Fibroblast of lung (primary cell): ENCODE measurements around the gene PLCL1. TPM values are rescaled to one million over a fixed set of nuclear protein-coding genes. Genes with fewer than 3 reads are reported as not detected.

Source experiments
- DNase-seq, 2 donors: peaks; one replicate each; pipeline versions ENCODE4 v3.0.0 to v3.0.0-alpha.2; 2010; ENCODE audit warnings: low read depth in 2 of 2
- H2AFZ ChIP-seq: 2 replicates; pipeline ENCODE4 v1.5.1; 2012; ENCODE audit warnings: low read length, control low read depth, inconsistent platforms
- H3K27ac ChIP-seq: 2 replicates; pipeline ENCODE4 v1.5.1; 2011; ENCODE audit warnings: low read length, control low read depth; ENCODE audit not compliant: insufficient read depth
- H3K27me3 ChIP-seq: 2 replicates; pipeline ENCODE4 v1.5.1; 2011; ENCODE audit warnings: mild to moderate bottlenecking, low read length; ENCODE audit not compliant: control insufficient read depth, insufficient read depth
- H3K36me3 ChIP-seq: 2 replicates; pipeline ENCODE4 v1.5.1; 2011; ENCODE audit warnings: low read length; ENCODE audit not compliant: control insufficient read depth, insufficient read depth
- H3K4me1 ChIP-seq: 2 replicates; pipeline ENCODE4 v1.5.1; 2011; ENCODE audit warnings: low read length; ENCODE audit not compliant: control insufficient read depth, insufficient read depth; ENCODE audit errors: extremely low read depth
- H3K4me2 ChIP-seq: 2 replicates; pipeline ENCODE4 v1.5.1; 2011; ENCODE audit warnings: low read length, control low read depth; ENCODE audit not compliant: insufficient read depth; ENCODE audit errors: extremely low read depth
- H3K4me3 ChIP-seq, 4 experiments: fragments of 200-600 bp in 1 of 4; sonication (generic) in 1 of 4; replicated peaks in 1 of 4; 2 replicates each; pipeline ENCODE4 v1.5.1; 2011 to 2016; ENCODE audit warnings: low read length in 4 of 4, low read depth in 3 of 4, mild to moderate bottlenecking in 3 of 4, control low read depth in 2 of 4, inconsistent platforms in 1 of 4, mixed read lengths in 1 of 4; ENCODE audit not compliant: insufficient read depth in 1 of 4; ENCODE audit errors: control extremely low read depth in 1 of 4
- H3K79me2 ChIP-seq: 2 replicates; pipeline ENCODE4 v1.5.1; 2012; ENCODE audit warnings: mild to moderate bottlenecking, low read length, inconsistent platforms; ENCODE audit not compliant: control insufficient read depth, insufficient read depth
- H3K9ac ChIP-seq: 2 replicates; pipeline ENCODE4 v1.5.1; 2011; ENCODE audit warnings: mild to moderate bottlenecking, low read length, control low read depth; ENCODE audit not compliant: insufficient read depth
- H3K9me3 ChIP-seq: 2 replicates; pipeline ENCODE4 v1.5.1; 2012; ENCODE audit warnings: low read depth, low read length; ENCODE audit not compliant: control insufficient read depth, insufficient read depth
- H4K20me1 ChIP-seq: 2 replicates; pipeline ENCODE4 v1.5.1; 2011; ENCODE audit warnings: low read length; ENCODE audit not compliant: control insufficient read depth, insufficient read depth; ENCODE audit errors: extremely low read depth
- EZH2 ChIP-seq: IDR thresholded peaks from 2 replicates; pipeline ENCODE4 v1.5.1; 2012; ENCODE audit warnings: low read length, control low read depth, mild to moderate bottlenecking; ENCODE audit errors: missing control alignments
- polyA plus RNA-seq, 2 donors: library from polyadenylated mRNA; depleted of rRNA in 1 of 2; stranded (reverse) in 1 of 2; unstranded in 1 of 2; fragments of >200 nt; gene quantifications; 2 replicates each; pipeline ENCODE4 v1.2.1, GENCODE V29; 2011 to 2012; ENCODE audit warnings: missing spikeins in 1 of 2
- total RNA-seq: library from RNA; depleted of rRNA; stranded (reverse); fragments of >200 nt; gene quantifications from 2 replicates; pipeline ENCODE4 v1.2.1, GENCODE V29; 2014
- TF ChIP-seq, protein P1 (sequence below), 2 donors: IDR thresholded peaks in 1 of 2; conservative IDR thresholded peaks in 1 of 2; 1 replicate in 1 of 2; 2 replicates in 1 of 2; pipeline ENCODE4 v1.5.1; 2011 to 2012; ENCODE audit warnings: low read length in 2 of 2, control low read depth in 1 of 2, inconsistent platforms in 1 of 2, low read depth in 1 of 2, mild to moderate bottlenecking in 1 of 2

The PLCL1 gene
- total and polyA plus RNA-seq, 2 donors (not counting 1 experiment from before 2014, with no cell fraction given): 0.48 to 0.83 TPM

DNA sequence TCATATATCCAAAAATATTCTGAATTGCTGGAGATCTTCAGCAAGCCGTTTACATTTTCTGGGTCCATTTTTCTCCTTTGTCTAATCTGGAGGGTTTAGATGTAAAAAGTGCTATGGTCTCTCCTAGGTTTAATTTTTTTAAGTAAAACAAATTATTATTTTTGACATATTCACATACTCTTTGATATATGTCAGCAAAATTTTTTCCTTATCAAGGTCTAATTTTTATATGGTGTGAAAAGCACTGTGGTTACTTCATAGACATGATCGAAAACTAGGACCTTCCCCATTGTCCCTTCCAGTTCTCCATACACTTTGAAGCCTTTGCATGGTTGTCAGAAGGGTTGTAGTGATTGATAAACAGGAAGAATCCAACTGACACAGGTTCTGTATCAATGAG lies 168.2 kb downstream of the PLCL1 start:
- no peak for DNase-seq
- no peak overlapping the region for H3K4me2 ChIP-seq
- no peaks in the 10 kb centered on the region for H3K9me3 ChIP-seq
- TF ChIP-seq, protein P1, sequence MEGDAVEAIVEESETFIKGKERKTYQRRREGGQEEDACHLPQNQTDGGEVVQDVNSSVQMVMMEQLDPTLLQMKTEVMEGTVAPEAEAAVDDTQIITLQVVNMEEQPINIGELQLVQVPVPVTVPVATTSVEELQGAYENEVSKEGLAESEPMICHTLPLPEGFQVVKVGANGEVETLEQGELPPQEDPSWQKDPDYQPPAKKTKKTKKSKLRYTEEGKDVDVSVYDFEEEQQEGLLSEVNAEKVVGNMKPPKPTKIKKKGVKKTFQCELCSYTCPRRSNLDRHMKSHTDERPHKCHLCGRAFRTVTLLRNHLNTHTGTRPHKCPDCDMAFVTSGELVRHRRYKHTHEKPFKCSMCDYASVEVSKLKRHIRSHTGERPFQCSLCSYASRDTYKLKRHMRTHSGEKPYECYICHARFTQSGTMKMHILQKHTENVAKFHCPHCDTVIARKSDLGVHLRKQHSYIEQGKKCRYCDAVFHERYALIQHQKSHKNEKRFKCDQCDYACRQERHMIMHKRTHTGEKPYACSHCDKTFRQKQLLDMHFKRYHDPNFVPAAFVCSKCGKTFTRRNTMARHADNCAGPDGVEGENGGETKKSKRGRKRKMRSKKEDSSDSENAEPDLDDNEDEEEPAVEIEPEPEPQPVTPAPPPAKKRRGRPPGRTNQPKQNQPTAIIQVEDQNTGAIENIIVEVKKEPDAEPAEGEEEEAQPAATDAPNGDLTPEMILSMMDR (conservative IDR thresholded peaks at IDR 0.05 in 1 of 2, IDR thresholded peaks at IDR 0.05 in 1 of 2; ENCODE audit: low read depth in 1 of 2, low read length in 2 of 2): no peak
- TF ChIP-seq EZH2: no peak
- no peak overlapping the region for H3K9ac ChIP-seq
- H3K79me2 ChIP-seq: no peaks in the 10 kb centered on the region
- no peak overlapping the region for H3K27ac ChIP-seq
- H4K20me1 ChIP-seq: no peaks in the 10 kb centered on the region
- no peaks in the 10 kb centered on the region for H3K27me3 ChIP-seq
- no peaks in the 10 kb centered on the region for H3K36me3 ChIP-seq
- no peak overlapping the region for H3K4me3 ChIP-seq
- no peaks in the 10 kb centered on the region for H3K4me1 ChIP-seq
- no peak overlapping the region for H2AFZ ChIP-seq

DNA sequence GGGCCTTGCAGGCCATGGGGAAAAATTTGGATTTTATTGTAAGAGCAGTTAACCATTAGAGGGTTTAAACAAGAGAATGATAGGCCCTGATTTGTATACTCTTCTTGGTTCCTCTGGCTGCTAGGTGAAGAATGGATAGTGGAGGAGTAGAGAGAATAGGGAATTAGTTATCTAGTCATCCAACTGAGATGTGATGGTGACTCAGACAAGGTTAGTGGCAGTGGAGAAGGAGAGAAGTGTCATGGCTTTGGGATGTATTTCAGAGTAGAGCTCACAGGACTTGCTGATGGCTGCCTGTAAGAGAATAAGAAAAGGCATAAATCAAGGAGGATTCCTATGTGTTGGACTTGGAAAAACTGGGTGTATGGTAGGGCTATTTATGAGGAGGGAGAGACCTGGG lies 169.4 kb downstream of the PLCL1 start:
- Histone ChIP-seq H3K9me3 (no peaks in the 10 kb centered on the region), H2AFZ (no peak overlapping the region), H4K20me1 (no peaks in the 10 kb centered on the region), H3K4me2 (no peak overlapping the region), H3K36me3 (no peaks in the 10 kb centered on the region), H3K4me3 (no peak overlapping the region), H3K9ac (no peak overlapping the region), H3K4me1 (no peaks in the 10 kb centered on the region), H3K27ac (no peak overlapping the region), H3K27me3 (no peaks in the 10 kb centered on the region), H3K79me2 (no peaks in the 10 kb centered on the region)
- TF ChIP-seq, protein P1 (conservative IDR thresholded peaks at IDR 0.05 in 1 of 2, IDR thresholded peaks at IDR 0.05 in 1 of 2; ENCODE audit: low read depth in 1 of 2, low read length in 2 of 2): no peak
- no peak for TF ChIP-seq EZH2
- DNase-seq: no peak

DNA sequence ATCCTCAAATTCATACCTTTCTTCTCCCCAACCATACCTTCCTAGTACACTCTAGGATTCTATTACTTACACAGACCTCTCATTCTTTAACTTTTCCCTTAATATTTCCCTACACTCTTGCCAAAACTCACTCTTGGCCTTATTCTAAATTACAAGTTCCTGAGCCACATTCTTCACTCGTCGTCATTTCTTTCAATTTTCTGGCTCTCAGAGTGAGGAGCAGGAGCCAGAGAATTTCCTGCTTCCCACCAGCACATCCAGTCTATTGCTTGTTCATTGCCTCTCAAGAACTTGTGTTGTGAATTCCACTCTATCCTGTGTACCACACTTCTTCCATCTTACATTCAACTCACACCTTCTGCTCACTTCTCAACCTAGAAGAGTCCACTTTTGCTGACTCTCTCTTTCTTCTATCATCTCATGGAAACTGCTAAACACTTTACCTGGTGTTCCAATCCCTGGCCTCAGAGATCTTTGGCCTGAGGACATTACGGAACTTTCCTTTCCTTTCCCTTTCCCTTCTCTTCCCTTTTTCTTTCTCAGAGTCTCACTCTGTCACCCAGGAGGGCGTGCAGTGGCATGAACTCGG lies 171.6 kb downstream of the PLCL1 start:
- H3K79me2 ChIP-seq: no peaks in the 10 kb centered on the region
- peak; percentile 13 to 16 for DNase-seq
- H2AFZ ChIP-seq: no peak overlapping the region
- H3K27me3 ChIP-seq: no peaks in the 10 kb centered on the region
- no peak overlapping the region for H3K27ac ChIP-seq
- no peaks in the 10 kb centered on the region for H4K20me1 ChIP-seq
- H3K9ac ChIP-seq: no peak overlapping the region
- H3K4me2 ChIP-seq: no peak overlapping the region
- TF ChIP-seq EZH2: no peak
- TF ChIP-seq, protein P1 (conservative IDR thresholded peaks at IDR 0.05 in 1 of 2, IDR thresholded peaks at IDR 0.05 in 1 of 2; ENCODE audit: low read depth in 1 of 2, low read length in 2 of 2): no peak
- H3K36me3 ChIP-seq: no peaks in the 10 kb centered on the region
- H3K4me1 ChIP-seq: no peaks in the 10 kb centered on the region
- H3K9me3 ChIP-seq: no peaks in the 10 kb centered on the region
- H3K4me3 ChIP-seq: no peak overlapping the region
